Nucleus accumbens (tissue), 56 donors: ENCODE measurements around the gene PTPRN2.
"Not testable (repeated sequence)": the region's sequence is repeated elsewhere in the genome, so short reads cannot be mapped to it uniquely, and the experiment has no call there.

Experiments
- DNase-seq, 56 donors: peaks; one replicate each; lab custom pipeline; 2025; lab: John Stamatoyannopoulos, UW

The PTPRN2 gene

DNA sequence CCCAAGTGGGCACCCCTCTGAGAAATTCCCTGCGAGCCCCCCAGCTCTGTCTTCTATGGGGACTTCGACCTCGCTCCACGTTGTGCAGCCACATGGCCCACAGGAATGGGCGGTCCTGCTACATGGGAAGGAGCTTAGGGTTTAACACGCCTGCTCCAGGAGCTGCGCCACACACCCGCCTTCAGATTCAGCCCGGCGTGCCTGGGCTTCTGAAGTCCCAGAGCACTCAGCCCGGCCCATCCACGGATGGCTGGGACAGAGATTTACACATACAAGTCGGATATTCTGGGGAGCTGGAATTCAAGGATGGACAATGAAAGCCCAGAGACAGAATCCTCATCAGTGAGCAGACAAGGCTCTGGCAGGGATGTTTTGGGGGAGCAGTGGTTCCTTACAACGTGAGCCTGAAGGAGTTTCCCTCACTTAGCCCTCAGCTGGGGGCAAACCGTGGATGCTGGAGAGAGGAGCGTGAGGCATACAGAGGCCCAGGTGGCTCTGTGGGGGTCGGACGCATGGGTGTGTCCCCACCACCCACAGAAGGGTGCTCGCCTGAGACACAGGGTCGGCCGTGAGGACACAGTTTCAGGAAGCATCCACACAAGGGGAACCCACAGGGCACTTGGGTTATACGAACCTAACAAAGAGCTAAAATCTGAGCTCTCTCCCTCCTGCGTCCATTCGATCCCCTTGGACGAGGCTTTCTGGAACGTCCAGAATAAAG, 877.9 kb downstream of the PTPRN2 start:
- DNase-seq: no peak

- DNase-seq: no peak
These were observed 878.7 kb downstream of the PTPRN2 start for GRCh38 chr7:157708919-157709295.

DNA sequence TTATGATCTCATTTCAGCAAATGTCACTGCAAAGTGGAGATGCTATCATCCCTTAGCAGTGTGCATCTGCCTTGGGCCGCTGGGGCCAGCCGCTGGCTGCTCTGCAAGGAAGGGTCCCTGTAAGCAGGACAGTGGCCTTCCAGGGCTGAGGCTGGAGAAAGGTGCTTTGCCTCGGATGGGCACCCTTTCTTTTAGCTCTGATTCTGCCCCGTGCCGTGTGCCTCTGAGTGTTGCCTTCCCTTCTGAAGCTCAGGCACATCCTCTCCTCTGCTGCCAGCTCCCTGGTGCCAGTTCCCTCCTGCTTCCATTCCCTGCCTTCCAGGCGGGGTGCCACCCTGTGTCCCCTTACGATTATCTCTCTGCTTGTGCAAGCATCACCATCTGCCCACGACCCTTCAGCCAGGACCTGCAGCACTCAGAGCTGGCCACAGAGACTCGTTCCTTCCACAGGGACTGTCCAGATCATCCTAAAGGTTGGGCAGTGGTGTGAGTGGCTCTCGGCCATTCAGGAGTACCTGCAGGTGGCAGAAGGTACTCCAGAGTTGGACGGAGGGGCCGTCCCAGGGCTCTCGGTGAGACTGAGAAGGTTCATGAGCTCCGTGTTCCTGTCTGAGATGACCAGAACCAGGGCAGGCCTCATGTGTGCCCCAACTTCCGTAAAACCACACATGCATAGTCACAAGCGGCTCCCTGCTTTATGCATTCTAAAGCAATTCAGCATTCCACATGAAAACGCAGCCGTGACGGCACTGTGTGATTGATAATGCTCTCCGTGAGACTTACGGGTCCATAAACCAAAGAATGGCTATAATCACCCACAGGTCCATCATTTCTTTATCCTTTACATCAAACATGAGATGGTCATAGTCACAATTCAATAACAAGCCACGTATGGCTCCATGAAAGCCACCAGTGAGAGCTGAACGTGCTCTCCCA, 879.4 kb downstream of the PTPRN2 start:
- DNase-seq: no peak

GRCh38 chr7:157704365-157704764, 883.3 kb downstream of the PTPRN2 start:
- no peak for DNase-seq

- DNase-seq: no peak
These were observed 884.0 kb downstream of the PTPRN2 start for GRCh38 chr7:157703534-157704195.

DNA sequence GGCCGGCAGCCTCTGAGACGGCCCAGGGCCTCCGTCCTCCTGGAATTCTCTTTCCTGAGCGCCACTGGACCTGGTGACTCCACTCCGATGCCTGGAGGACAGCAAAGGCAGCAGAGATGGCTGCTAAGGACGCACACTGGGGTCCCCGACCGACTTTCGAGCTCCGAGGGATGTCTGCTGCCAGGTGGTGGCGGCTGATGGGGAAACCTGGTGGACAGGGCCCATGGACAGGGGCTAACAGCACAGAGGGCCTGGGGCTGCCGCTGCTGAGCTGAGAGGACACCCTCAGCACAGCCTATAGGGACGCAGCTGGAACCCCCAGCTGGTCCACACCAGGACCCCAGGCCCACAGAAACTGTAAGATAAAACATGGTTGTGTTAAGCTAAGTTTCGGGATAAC, 884.5 kb downstream of the PTPRN2 start:
- no peak for DNase-seq

DNA sequence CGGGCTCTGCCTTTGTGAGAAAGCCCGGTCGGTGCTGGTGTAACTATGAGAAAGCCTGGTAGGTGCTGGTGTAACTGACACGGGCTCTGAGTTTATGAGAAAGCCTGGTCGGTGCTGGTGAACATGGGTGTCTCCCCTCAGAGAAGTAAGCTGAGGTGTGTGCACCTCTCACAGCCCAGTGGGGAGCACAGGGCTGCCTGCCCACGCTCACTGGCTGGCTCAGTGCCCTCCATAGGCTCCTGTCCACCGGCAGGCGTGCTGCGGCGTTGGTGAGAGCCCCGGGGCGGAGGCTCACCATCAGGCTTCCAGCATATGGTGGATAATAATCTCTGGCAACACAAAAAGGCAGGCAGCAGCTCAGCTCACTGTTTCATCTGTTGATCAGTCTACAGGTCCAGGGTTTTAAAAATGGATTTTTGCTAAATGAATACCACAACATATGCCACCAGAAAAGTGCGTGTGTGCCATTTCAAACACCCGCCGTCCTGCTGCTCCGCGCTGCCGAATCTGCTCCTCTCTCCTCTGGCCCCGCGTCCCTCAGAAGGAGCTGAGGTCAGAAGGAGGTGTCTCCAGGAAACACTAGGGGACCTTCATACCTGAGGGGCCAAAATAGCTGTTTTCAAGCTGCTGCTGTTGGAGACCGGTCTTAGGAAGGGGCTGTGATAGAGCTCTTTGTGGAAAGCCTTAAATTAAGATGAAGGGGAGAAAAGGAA, 885.2 kb downstream of the PTPRN2 start:
- DNase-seq: no peak

- not testable (repeated sequence) for DNase-seq
These were observed 886.0 kb downstream of the PTPRN2 start for GRCh38 chr7:157701395-157702180.

DNA sequence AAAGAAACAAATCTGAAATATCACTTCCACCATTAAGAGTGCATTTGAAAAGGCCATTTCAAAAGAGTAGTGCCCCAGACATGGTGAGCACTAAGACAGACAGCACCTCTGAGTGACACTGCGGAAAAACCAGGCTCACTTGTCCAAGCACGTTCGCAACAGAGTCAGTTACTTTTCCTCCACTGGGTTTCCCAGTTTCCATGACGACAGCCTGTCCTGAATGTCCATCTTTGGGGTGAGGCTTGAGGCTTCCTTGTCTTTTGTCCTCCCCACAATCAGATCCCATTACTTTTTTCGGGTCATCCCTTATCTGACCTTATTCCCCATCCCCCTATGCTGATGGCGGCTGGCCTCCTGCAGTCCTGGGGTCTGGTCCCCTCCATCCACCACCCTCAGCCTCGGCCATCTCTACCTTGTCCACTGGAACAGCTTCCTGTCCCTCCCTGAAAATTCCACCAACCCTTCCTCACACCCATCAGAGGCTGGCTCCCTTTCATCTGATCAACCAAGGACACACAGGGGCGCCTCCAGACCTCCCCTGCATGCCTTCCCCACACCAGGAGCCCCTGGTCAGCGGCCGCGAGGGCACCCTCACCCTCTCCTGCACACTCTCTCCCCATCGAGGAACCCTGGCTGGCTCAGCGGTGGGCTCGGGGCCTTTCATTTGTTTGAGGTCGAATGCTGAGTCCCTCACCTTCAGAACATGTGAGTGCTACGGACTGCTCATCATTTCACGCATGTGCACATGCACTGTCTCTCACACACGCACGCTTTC, 887.2 kb downstream of the PTPRN2 start:
- no peak for DNase-seq

GRCh38 chr7:157699357-157700013, 888.1 kb downstream of the PTPRN2 start:
- DNase-seq: no peak

- DNase-seq: not testable (repeated sequence)
These were observed 890.3 kb downstream of the PTPRN2 start for GRCh38 chr7:157697287-157697686.

- not testable (repeated sequence) for DNase-seq
These were observed 892.0 kb downstream of the PTPRN2 start for GRCh38 chr7:157695609-157696008.

- DNase-seq: no peak
These were observed 893.3 kb downstream of the PTPRN2 start for GRCh38 chr7:157694376-157694665.

GRCh38 chr7:157693521-157694375, 893.9 kb downstream of the PTPRN2 start:
- DNase-seq: no peak

GRCh38 chr7:157693071-157693520, 894.5 kb downstream of the PTPRN2 start:
- DNase-seq: no peak

GRCh38 chr7:157692460-157693011, 895.1 kb downstream of the PTPRN2 start:
- DNase-seq: no peak
